K562 (cell line): Measurements from ENCODE around the gene FTO. TPM values are rescaled to one million over a fixed set of nuclear protein-coding genes. Genes with fewer than 3 reads are reported as not detected.

Experiments used
- ATAC-seq: fragments of 200-7000 bp; cut with Tn5 transposase; 3 replicates; pipeline ENCODE4 v1.9.1; 2020; ENCODE audit warnings: moderate library complexity
- BruUV-seq: library from RNA; stranded (reverse); fragments of 400-500 nt; replicated peaks from 2 replicates; lab custom pipeline; 2021; lab: Mats Ljungman, UMichigan
- CTCF ChIA-PET: fragments of 300-600 bp; formaldehyde crosslinking; extraction: SDS; loops from one replicate; lab custom pipeline; 2021; ENCODE audit warnings: low intra/inter-chr PET ratio; lab: Yijun Ruan, JAX
- POLR2A ChIA-PET: fragments of 300-600, 350-650 bp; sonication (Branson Sonifier 250); formaldehyde crosslinking; extraction: SDS; loops from one replicate; lab custom pipeline; 2021; ENCODE audit warnings: antibody characterized with exemption, inconsistent platforms; lab: Yijun Ruan, JAX
- DNase-seq, 4 experiments: peaks; one replicate each; pipeline versions ENCODE4 v3.0.0 to v3.0.0-alpha.2; 2011 to 2018; ENCODE audit warnings: low spot score in 3 of 4, mixed read lengths in 3 of 4; ENCODE audit errors: extremely low read depth in 1 of 4
- FAIRE-seq: peaks from 2 replicates; lab custom pipeline; 2011; peaks lifted over from hg19 to GRCh38; lab: Jason Lieb, UNC
- H2AFZ ChIP-seq: 2 replicates; pipeline ENCODE4 v1.6.0; 2011; ENCODE audit warnings: low read depth, low read length, control low read depth, inconsistent platforms
- H3K27ac ChIP-seq: fragments of 200-600 bp; 3 replicates; pipeline ENCODE4 v1.8.0; 2011; ENCODE audit warnings: low read depth, mild to moderate bottlenecking, control low read depth, inconsistent platforms, low read length, moderate library complexity, mixed read lengths; ENCODE audit errors: extremely low read depth
- H3K27me3 ChIP-seq, 2 experiments: fragments of 300-600 bp in 1 of 2; 2 replicates in 1 of 2; 3 replicates in 1 of 2; pipeline versions ENCODE4 v1.6.0 to v1.8.0; 2011; ENCODE audit warnings: inconsistent platforms in 2 of 2, low read length in 2 of 2, mild to moderate bottlenecking in 1 of 2, mixed read lengths in 1 of 2, moderate library complexity in 1 of 2; ENCODE audit not compliant: control insufficient read depth in 2 of 2, insufficient read depth in 2 of 2
- H3K36me3 ChIP-seq: fragments of 300-600 bp; 3 replicates; pipeline ENCODE4 v1.8.0; 2011; ENCODE audit warnings: mild to moderate bottlenecking, low read length, inconsistent platforms; ENCODE audit not compliant: control insufficient read depth, insufficient read depth
- H3K4me1 ChIP-seq, 2 experiments: fragments of 200-600 bp in 1 of 2; replicated peaks in 1 of 2; 2 replicates in 1 of 2; 3 replicates in 1 of 2; pipeline versions ENCODE4 v1.5.1 to v1.8.0; 2011; ENCODE audit warnings: inconsistent platforms in 2 of 2, low read length in 2 of 2, mild to moderate bottlenecking in 1 of 2, mixed read lengths in 1 of 2, moderate library complexity in 1 of 2; ENCODE audit not compliant: control insufficient read depth in 2 of 2, insufficient read depth in 2 of 2
- H3K4me2 ChIP-seq: 2 replicates; pipeline ENCODE4 v1.6.1; 2011; ENCODE audit warnings: low read length, control low read depth, inconsistent platforms, mixed read lengths; ENCODE audit not compliant: insufficient read depth
- H3K4me3 ChIP-seq: fragments of 200-600 bp; sonication (generic), shearing (Covaris generic); 2 replicates; pipeline ENCODE4 v1.5.1; 2016; ENCODE audit warnings: control low read depth, inconsistent platforms
- H3K79me2 ChIP-seq: fragments of 200-600 bp; 3 replicates; pipeline ENCODE4 v1.8.0; 2011; ENCODE audit warnings: low read length, inconsistent platforms; ENCODE audit not compliant: control insufficient read depth, insufficient read depth
- H3K9ac ChIP-seq, 2 experiments: 2 replicates each; pipeline versions ENCODE4 v1.6.0 to v1.6.1; 2011; ENCODE audit warnings: low read depth in 2 of 2, low read length in 2 of 2, control low read depth in 1 of 2, inconsistent platforms in 1 of 2, mild to moderate bottlenecking in 1 of 2, mixed read lengths in 1 of 2; ENCODE audit not compliant: insufficient read depth in 1 of 2
- H3K9me1 ChIP-seq: one replicate; pipeline ENCODE4 v1.6.0; 2011; ENCODE audit warnings: inconsistent platforms, mild to moderate bottlenecking, low read length, moderate library complexity; ENCODE audit not compliant: control insufficient read depth, insufficient read depth
- H3K9me3 ChIP-seq: replicated peaks from 2 replicates; pipeline ENCODE4 v1.5.1; 2011; ENCODE audit warnings: low read depth, low read length, inconsistent platforms; ENCODE audit not compliant: control insufficient read depth, insufficient read depth
- H4K20me1 ChIP-seq: replicated peaks from 2 replicates; pipeline ENCODE4 v1.6.1; 2011; ENCODE audit warnings: low read length, inconsistent platforms, mixed read lengths; ENCODE audit not compliant: control insufficient read depth, insufficient read depth
- ETV5 ChIP-seq: sonication (generic); formaldehyde crosslinking; IDR thresholded peaks from 2 replicates; pipeline ENCODE4 v1.4.0; 2020; ENCODE audit warnings: low read depth, mild to moderate bottlenecking, missing genetic modification reagents
- SFPQ ChIP-seq: fragments of 200-400 bp; formaldehyde crosslinking; IDR thresholded peaks from 2 replicates; pipeline ENCODE4 v1.6.1; 2017; ENCODE audit warnings: mild to moderate bottlenecking, low read depth, low read length, moderate library complexity
- ZNF280B ChIP-seq: fragments of 250-450 bp; sonication (Bioruptor Pico); IDR thresholded peaks from 2 replicates; pipeline ENCODE4 v1.5.1; 2021; ENCODE audit warnings: mild to moderate bottlenecking
- in situ Hi-C: fragments of 300-500 bp; cut with MboI; formaldehyde crosslinking; loops from 4 replicates; pipeline ENCODE4 v1.15.0; 2018; ENCODE audit warnings: inconsistent platforms, mixed read lengths
- intact Hi-C: fragments of 100-400 bp; cut with micrococcal nuclease; formaldehyde crosslinking; loops from 2 replicates; pipeline ENCODE4 v1.14.2; 2022
- polyA plus RNA-seq, 8 experiments: library from polyadenylated mRNA; depleted of rRNA in 4 of 8; stranded (reverse) in 5 of 8; unstranded in 3 of 8; fragments of >200 nt; fragmentation: Nextera tagmentation in 2 of 8; fragmentation: Illumina TruSeq in 1 of 8; extraction: Ambion mirVana in 2 of 8; extraction: Trizol in 1 of 8; gene quantifications; 2 replicates each; pipeline versions ENCODE4 v1.2.1 to v1.2.3, GENCODE V29; 2011 to 2014; ENCODE audit warnings: inconsistent platforms in 1 of 8, missing spikeins in 1 of 8
- total RNA-seq, 7 experiments: library from RNA; depleted of rRNA in 6 of 7; stranded (reverse); fragments of >200 nt in 6 of 7; fragmentation: Illumina TruSeq in 2 of 7; extraction: Trizol in 2 of 7; gene quantifications; 2 replicates each; pipeline versions ENCODE4 v1.2.1 to v1.2.3, GENCODE V29; 2011 to 2021; ENCODE audit warnings: low replicate concordance in 1 of 7

Gene FTO
- total and polyA plus RNA-seq, 9 of the 15 experiments (the other 6 are each of a cell fraction or from before 2014, with no cell fraction given) = 11.3 to 27.7 (median 25.5) TPM

GRCh38 chr16:54174750-54175149, 470.8 kb downstream of the FTO start:
- ATAC-seq = no peak
- Histone ChIP-seq H3K9ac (no peak overlapping the region), H3K4me1 (no peaks in the 10 kb centered on the region; a peak in 1 of 5 replicates), H3K79me2 (no peaks in the 10 kb centered on the region), H2AFZ (no peak overlapping the region), H3K27ac (no peak overlapping the region), H3K36me3 (no peaks in the 10 kb centered on the region), H3K27me3 (peaks cover 36 to 54% of the 10 kb centered on the region in 2 experiments), H4K20me1 (no peaks in the 10 kb centered on the region), H3K9me3 (no peaks in the 10 kb centered on the region), H3K4me2 (no peak overlapping the region), H3K4me3 (no peak overlapping the region), H3K9me1 (no peaks in the 10 kb centered on the region)
- DNase-seq = no peak
- intact Hi-C loops (no loop called here), in situ Hi-C loops (no loop called here)
- TF ChIP-seq SFPQ (no peak), ETV5 (CRISPR knock-in tag) (no peak), ZNF280B (CRISPR knock-in tag) (no peak)
- no TSS peak for BruUV-seq
- ChIA-PET CTCF (no interaction called here), POLR2A (interaction anchor here (1.3 kb wide), 1 partner anchor 30 kb away, joined by 5 read pairs; no protein-coding TSS in a partner anchor)
- FAIRE-seq = no peak
